Neural progenitor cell (in vitro differentiated cells): ENCODE results near the gene WIPF1. TPM values are rescaled to one million over a fixed set of nuclear protein-coding genes. Genes with fewer than 3 reads are reported as not detected.

Experiments used
- DNase-seq: peaks from one replicate; pipeline ENCODE4 v3.0.0-alpha.2; 2016; ENCODE audit warnings: low spot score
- H2AFZ ChIP-seq: fragments of 200-600 bp; sonication (generic); replicated peaks from 2 replicates; pipeline ENCODE4 v1.6.1; 2016; ENCODE audit warnings: antibody characterized with exemption
- H3F3A ChIP-seq: fragments of 200-600 bp; sonication (generic); 2 replicates; pipeline ENCODE4 v1.6.1; 2016; ENCODE audit warnings: antibody characterized with exemption, low read depth
- H3K27ac ChIP-seq: fragments of 200-600 bp; sonication (generic); 2 replicates; pipeline ENCODE4 v1.5.1; 2016; ENCODE audit warnings: mild to moderate bottlenecking
- H3K27me3 ChIP-seq: fragments of 200-600 bp; sonication (generic); 2 replicates; pipeline ENCODE4 v1.6.1; 2016; ENCODE audit warnings: mild to moderate bottlenecking, moderate library complexity
- H3K36me3 ChIP-seq: fragments of 200-600 bp; sonication (generic); 2 replicates; pipeline ENCODE4 v1.5.1; 2016
- H3K4me1 ChIP-seq: fragments of 200-600 bp; sonication (generic); 2 replicates; pipeline ENCODE4 v1.6.1; 2016; ENCODE audit warnings: mixed run types
- H3K4me2 ChIP-seq: fragments of 200-600 bp; sonication (generic); 2 replicates; pipeline ENCODE4 v1.6.1; 2016
- H3K4me3 ChIP-seq: fragments of 200-600 bp; sonication (generic); 2 replicates; pipeline ENCODE4 v1.5.1; 2016
- H3K79me2 ChIP-seq: fragments of 200-600 bp; sonication (generic); 2 replicates; pipeline ENCODE4 v1.6.1; 2016; ENCODE audit warnings: low read depth
- H3K9ac ChIP-seq: fragments of 200-600 bp; sonication (generic); 2 replicates; pipeline ENCODE4 v1.6.1; 2016
- H3K9me3 ChIP-seq: fragments of 200-600 bp; sonication (generic); 2 replicates; pipeline ENCODE4 v1.5.1; 2016; ENCODE audit warnings: low read depth
- H4K20me1 ChIP-seq: fragments of 200-600 bp; sonication (generic); 2 replicates; pipeline ENCODE4 v1.6.1; 2016; ENCODE audit warnings: low read depth
- H3K27ac Mint-ChIP-seq: 3 replicates; pipeline ENCODE4 v1.8.0; 2021; ENCODE audit warnings: mixed read lengths
- H3K27me3 Mint-ChIP-seq: 2 replicates; pipeline ENCODE4 v1.8.0; 2022; ENCODE audit warnings: low read depth, mild to moderate bottlenecking, inconsistent platforms, moderate library complexity, mixed read lengths; ENCODE audit not compliant: insufficient read depth
- H3K36me3 Mint-ChIP-seq: 3 replicates; pipeline ENCODE4 v1.8.0; 2021; ENCODE audit warnings: mixed read lengths
- H3K4me1 Mint-ChIP-seq: 3 replicates; pipeline ENCODE4 v1.8.0; 2021; ENCODE audit warnings: mixed read lengths
- H3K4me3 Mint-ChIP-seq: 3 replicates; pipeline ENCODE4 v1.8.0; 2021; ENCODE audit warnings: mild to moderate bottlenecking, moderate library complexity, mixed read lengths
- H3K9me3 Mint-ChIP-seq: 3 replicates; pipeline ENCODE4 v1.8.0; 2020; ENCODE audit warnings: mixed read lengths
- CTCF ChIP-seq: fragments of 200-600 bp; sonication (generic); IDR thresholded peaks from 2 replicates; pipeline ENCODE4 v1.5.1; 2017; ENCODE audit warnings: antibody characterized with exemption, mild to moderate bottlenecking
- EZH2 ChIP-seq: fragments of 200-600 bp; sonication (generic); IDR thresholded peaks from 2 replicates; pipeline ENCODE4 v1.6.1; 2017; ENCODE audit warnings: antibody characterized with exemption, mild to moderate bottlenecking, moderate library complexity
- EZH2phosphoT487 ChIP-seq: fragments of 200-600 bp; sonication (generic); IDR thresholded peaks from 2 replicates; pipeline ENCODE4 v1.6.1; 2017; ENCODE audit warnings: antibody characterized with exemption
- total RNA-seq: library from RNA; depleted of rRNA; stranded (reverse); fragments of >200 nt; gene quantifications from 2 replicates; pipeline ENCODE4 v1.2.3, GENCODE V29; 2015; ENCODE audit warnings: low replicate concordance

The WIPF1 gene
- total RNA-seq, 1 donor from 2014 or later: 17.2 TPM

- Histone ChIP-seq H3K79me2 (no peaks in the 10 kb centered on the region), H4K20me1 (no peaks in the 10 kb centered on the region)
Measured at GRCh38 chr2:174590928-174591648, 6.5 kb downstream of the WIPF1 start.

GRCh38 chr2:174590346-174590745 lies 7.3 kb downstream of the WIPF1 start:
- Histone ChIP-seq H3K36me3 (no peaks in the 10 kb centered on the region), H3K27me3 (no peaks in the 10 kb centered on the region), H3K9ac (no peak overlapping the region), H3K4me1 (peaks cover 20% of the 10 kb centered on the region), H3K27ac (no peak overlapping the region), H3K79me2 (no peaks in the 10 kb centered on the region), H3F3A (peaks cover 3% of the 10 kb centered on the region), H4K20me1 (no peaks in the 10 kb centered on the region), H3K9me3 (no peaks in the 10 kb centered on the region), H3K4me3 (no peak overlapping the region), H2AFZ (no peak overlapping the region), H3K4me2 (no peak overlapping the region)
- DNase-seq: no peak
- H3K36me3 Mint-ChIP-seq: no peaks in the 10 kb centered on the region
- H3K4me3 Mint-ChIP-seq: no peak overlapping the region
- H3K27ac Mint-ChIP-seq: peak overlapping the region; percentile 17
- no peaks in the 10 kb centered on the region for H3K27me3 Mint-ChIP-seq
- TF ChIP-seq CTCF (no peak), EZH2 (no peak), EZH2phosphoT487 (no peak)
- no peaks in the 10 kb centered on the region for H3K9me3 Mint-ChIP-seq
- H3K4me1 Mint-ChIP-seq: peaks cover 30% of the 10 kb centered on the region

More at GRCh38 chr2:174590928-174591648, 6.5 kb downstream of the WIPF1 start:
- Histone ChIP-seq H3K4me3 (no peak overlapping the region), H3K27ac (no peak overlapping the region), H3K4me2 (peak overlapping the region; percentile 6), H3K4me1 (peaks cover 20% of the 10 kb centered on the region), H3K9ac (no peak overlapping the region), H3K9me3 (no peaks in the 10 kb centered on the region), H3K36me3 (no peaks in the 10 kb centered on the region), H3F3A (peaks cover 3% of the 10 kb centered on the region), H2AFZ (no peak overlapping the region), H3K27me3 (no peaks in the 10 kb centered on the region)
- no peaks in the 10 kb centered on the region for H3K9me3 Mint-ChIP-seq
- no peak for TF ChIP-seq EZH2phosphoT487
- no peak for TF ChIP-seq EZH2
- no peak for TF ChIP-seq CTCF
- H3K27me3 Mint-ChIP-seq: no peaks in the 10 kb centered on the region
- no peak overlapping the region for H3K4me3 Mint-ChIP-seq
- no peak for DNase-seq
- no peaks in the 10 kb centered on the region for H3K36me3 Mint-ChIP-seq
- no peak overlapping the region for H3K27ac Mint-ChIP-seq
- H3K4me1 Mint-ChIP-seq: peaks cover 29% of the 10 kb centered on the region

- no peaks in the 10 kb centered on the region for H3K27me3 Mint-ChIP-seq
- Histone ChIP-seq H3K9me3 (no peaks in the 10 kb centered on the region), H3K27me3 (no peaks in the 10 kb centered on the region), H4K20me1 (no peaks in the 10 kb centered on the region), H3K79me2 (no peaks in the 10 kb centered on the region), H3K9ac (no peak overlapping the region), H3K27ac (no peak overlapping the region), H3K36me3 (no peaks in the 10 kb centered on the region), H3K4me2 (no peak overlapping the region), H3K4me3 (no peak overlapping the region), H3F3A (peaks cover 3% of the 10 kb centered on the region), H2AFZ (no peak overlapping the region), H3K4me1 (peaks cover 20% of the 10 kb centered on the region)
- H3K27ac Mint-ChIP-seq: no peak overlapping the region
- H3K4me3 Mint-ChIP-seq: no peak overlapping the region
- TF ChIP-seq EZH2phosphoT487 (no peak), CTCF (no peak), EZH2 (no peak)
- peaks cover 25% of the 10 kb centered on the region for H3K4me1 Mint-ChIP-seq
- no peak for DNase-seq
- no peaks in the 10 kb centered on the region for H3K36me3 Mint-ChIP-seq
- H3K9me3 Mint-ChIP-seq: no peaks in the 10 kb centered on the region
Measured at GRCh38 chr2:174589334-174589733, 8.3 kb downstream of the WIPF1 start.
